Measurements from ENCODE around the gene RPGR.

Gene RPGR

DNA sequence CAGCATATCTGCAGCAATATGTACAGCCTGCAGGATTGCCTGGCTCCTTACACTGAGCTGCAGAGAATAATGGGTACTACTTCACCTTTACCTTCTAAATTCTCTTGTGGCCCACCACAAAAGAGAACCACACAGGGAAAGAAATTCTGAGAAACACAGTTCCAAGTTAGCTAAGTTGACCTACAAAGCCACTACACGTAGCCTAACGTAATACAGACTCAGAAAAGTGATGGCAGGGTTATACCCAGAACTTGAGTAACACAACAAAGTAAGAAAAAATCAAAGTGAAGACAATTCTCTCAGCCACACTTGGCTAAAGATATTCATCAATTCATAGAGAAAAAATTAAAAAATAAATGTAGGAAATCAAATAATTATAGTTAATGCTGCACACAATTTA lies 80.3 kb downstream of the RPGR start:
- DNase-seq = no peak

DNA sequence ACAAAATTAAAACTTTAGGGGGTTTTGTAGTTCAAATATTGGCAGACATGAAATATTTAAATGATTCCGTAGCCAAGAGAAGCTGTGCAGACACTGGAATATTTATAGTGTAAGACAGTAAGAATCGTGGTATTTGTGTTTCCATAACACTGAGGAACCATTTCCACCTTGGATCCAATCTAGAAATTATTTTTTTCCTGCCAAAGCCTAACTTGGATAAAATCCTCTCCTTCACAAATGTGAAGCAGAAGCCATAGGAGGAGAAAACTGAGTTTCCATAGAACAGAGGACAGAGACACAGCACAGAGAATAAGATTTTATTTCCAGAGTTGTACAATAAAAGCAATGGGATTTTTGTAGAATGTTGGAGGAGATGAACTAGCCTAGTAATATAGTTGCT lies 86.8 kb downstream of the RPGR start:
- DNase-seq = no peak

DNA sequence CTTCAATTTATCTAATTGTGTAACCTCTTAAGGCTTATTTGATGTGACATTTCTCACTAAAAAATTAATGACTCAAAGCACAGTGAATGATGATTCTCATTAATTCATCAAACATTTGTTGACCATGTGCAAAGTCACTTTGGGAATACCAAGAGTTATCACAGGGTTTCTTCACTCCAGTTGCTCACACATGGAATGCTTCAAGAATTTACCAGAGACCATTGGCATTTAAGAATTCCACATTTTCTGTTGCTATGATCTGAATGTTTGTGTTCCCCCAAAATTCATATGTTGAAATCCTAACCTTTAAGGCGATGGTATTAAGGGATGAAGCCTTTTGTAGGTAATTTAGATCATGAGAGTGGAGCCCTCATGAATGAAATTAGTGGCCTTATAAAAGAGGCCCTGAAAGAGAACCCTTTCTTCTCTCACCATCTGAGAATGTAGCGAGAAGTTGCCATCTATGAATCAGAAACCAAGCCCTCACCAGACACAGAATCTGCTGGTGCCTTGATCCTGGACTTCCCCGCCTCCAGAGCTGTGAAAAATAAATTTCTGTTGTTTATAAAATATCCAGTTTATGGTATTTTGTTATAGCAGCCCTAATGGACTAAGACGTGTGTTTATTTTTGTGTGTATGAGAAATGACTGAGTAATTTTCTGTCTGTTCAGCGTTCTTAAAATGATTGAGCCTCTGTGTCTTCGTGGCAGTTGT lies 90.3 kb downstream of the RPGR start:
- DNase-seq = no peak

DNA sequence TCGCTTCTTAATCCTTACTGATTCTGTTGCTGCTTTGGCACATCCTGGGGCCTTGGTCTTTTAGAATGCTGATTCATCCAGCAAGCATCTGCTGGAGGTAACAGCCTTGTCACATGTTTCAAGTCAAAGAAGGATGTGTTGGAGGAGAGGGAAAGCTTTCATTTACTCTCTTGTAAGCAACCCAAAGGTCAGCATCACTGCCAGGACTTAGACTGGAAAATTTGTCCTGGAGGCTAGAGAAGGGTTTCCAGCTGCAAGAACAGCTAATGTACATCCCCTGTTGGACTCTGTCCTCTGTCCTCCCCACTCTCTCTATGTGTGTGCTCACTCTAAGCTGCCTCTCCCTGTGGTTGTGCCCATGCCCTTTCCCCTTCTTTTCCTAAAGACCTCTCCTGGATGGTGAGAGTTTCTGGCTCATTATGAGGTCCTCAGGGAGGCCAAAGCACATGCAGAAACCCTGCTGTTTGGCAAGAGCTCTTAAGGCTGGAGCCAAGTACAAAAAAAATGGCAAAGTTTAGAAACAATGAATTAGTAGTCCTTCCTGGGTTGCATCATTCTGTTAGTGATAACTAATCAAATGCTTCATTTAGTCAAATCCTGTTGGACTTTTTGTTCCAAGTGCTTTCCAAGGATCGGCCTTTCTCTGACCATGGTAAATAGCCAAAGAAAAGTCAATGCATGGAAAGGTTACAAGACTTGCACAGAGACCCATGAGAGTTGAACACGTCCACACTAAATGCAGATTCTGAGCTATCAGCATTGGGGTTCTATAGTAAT lies 93.2 kb downstream of the RPGR start:
- DNase-seq = no peak

DNA sequence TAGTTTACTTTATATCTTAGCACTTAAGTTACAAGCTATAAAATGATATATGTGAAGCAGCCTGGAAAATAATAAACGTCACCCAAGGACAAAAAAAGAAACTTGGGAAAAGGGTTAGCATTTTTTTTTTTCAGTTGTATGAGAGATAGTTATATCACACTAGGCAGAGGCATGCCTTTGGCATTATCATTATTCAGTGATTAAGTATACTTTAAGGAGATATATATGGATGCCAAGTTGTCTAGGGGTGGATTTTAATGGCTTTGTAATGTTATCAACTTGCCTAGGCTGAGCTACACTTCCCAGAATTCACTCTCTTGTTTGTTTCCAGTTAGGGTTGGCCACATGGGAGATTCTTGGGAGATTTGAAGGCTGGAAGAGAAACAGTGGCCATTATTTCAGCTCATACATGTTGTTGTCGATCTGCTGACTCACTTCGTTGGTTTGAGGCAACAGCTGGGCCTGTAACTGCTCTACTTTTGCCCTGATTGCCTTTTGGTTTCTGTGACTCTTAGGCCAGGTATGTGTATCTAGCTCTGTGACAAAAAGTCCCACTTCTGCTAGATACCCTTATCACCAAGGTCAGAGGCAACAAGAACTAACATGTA lies 95.1 kb downstream of the RPGR start:
- no peak for DNase-seq

DNA sequence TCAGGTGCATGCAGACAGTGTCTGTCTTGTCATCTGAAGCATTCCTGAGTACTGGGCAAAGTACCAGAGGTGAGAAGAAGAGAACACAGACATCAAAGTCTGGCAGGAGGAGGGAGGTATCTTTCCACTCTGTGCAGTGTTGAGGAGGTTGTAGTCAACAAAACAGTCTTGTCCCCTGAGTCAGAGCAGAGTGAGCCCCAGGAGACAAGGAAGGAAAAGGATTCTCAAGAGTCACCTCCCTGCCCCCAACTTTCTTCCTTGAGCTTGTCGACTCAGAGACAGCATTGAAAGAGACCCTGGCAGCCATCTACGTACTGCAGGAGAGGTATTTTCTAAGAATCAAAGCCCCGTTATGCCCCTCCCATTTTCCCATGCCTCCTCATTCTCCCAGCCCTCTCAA lies 102.2 kb downstream of the RPGR start:
- DNase-seq = no peak

DNA sequence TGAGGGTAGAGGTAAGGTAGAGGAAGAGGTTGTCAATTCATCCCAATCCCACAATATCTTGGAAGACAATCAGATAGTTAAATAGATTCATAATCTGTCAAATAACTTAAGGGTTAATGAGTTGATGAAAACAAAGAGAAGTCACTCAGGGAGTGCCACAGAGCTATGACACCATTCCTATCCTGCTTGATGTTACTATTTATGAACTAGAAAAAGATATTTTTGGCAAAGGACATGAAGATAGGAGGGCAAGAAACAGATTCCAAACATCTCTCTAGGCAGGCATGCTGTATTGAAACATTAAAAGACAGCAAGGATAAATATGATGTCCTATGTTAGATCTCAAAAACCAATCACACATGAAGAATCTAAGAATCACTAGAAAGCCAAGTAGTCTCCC lies 103.1 kb downstream of the RPGR start:
- no peak for DNase-seq

DNA sequence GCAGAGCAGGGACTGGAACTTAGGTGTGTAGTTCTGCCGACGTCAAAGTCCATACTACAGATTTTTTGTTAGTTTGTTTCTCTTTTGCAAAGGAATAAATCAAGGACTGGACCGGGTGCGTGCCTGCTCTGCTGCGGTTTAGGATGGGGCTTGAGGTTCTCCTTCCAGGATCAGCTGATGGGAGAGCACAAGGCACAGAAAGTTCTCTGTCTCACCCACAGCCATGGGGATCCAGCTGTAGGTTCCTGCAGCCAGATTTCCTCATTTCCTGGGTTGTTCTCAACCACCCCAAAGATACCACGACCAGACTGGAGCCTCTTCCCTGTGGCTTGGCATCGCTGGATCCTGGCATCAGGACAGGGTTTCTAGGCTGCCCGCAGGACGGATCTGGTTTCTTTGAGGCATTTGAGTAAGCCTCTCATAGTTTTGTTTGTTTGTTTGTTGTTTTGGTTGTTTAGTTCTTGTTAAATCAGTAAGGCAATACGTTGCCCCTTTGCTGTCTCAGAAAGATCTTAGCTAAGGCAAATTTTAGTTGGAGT lies 105.8 kb downstream of the RPGR start:
- no peak for DNase-seq

DNA sequence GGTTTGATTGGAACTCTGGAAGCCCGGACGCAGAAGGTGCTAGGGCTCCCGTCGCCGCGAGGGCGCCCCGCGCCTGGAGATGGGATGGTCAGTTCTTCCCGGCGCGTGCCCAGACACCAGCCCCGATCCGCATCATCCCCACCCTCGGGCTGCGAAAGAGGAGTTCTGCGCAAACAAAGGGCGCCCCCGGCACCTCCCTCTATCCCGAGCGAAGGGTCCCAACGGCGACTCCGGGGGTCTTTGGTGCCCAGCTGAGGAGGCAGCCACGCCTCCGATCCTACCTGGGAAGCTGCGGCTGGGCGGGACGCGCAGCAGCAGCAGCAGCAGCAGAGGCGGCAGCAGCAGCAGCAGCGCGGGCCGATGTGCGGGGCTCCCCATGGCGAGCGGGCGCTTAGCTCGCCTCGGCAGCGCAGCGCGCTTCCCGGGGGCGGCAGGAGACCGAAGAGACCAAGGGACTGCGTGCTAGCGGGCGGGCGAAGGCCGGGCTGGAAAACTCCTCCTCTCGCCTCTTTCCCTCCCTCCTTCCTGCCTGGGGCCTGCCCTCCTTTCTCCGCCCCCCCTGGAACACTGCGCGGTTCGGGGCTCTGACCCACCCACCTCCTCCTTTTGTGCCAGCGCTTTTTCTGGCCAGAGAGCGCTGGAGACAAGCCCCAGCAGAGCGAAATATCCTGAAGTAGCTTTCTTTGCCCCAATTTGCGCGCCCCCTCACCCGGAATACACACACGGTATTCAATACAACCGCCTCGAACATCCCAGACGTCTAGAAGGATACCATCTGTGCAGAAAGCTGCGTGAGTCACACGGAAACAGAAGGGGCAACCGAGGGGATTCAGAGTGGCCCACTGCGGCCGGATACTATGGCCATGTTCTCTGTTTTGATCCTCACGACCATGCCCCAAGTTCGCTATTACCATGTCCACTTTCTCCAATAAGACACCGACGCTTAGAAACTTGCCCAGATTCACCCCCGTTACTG lies 106.6 kb downstream of the RPGR start, which contains the start of gene SRPX:
TSS of gene SRPX (minus strand) at position 457 of the 976 bp plus-strand sequence. CDS start at position 378, 79 bp downstream.
- DNase-seq = no peak

DNA sequence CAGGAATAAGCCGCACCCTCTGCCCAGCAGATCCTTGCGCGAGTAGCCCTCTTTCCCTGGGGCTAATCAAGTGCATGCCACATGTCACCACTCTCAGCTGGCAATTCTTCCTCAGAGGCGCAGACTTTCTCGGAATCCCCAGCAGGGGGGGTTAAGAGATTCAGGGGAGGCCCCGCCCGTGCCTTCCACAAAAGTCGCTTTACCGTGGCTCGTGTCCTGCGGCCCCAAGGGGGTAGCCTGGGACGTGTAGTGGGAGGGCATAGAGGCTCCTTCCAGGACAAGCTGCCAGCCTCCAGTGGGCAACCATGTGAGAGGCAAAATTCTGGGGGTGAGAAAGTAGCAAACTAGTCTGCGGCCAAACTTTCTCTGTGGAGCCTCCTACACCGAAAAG lies 107.3 kb downstream of the RPGR start:
- no peak for DNase-seq

Measured in CD4-positive, alpha-beta T cell treated with Interleukin-12 subunit alpha and Interleukin-12 subunit beta, for 1 hour (primary cell).